ENCODE results near the gene RILPL1.
"Not testable (repeated sequence)": the region's sequence is repeated elsewhere in the genome, so short reads cannot be mapped to it uniquely, and the experiment has no call there.

RILPL1 gene

DNA sequence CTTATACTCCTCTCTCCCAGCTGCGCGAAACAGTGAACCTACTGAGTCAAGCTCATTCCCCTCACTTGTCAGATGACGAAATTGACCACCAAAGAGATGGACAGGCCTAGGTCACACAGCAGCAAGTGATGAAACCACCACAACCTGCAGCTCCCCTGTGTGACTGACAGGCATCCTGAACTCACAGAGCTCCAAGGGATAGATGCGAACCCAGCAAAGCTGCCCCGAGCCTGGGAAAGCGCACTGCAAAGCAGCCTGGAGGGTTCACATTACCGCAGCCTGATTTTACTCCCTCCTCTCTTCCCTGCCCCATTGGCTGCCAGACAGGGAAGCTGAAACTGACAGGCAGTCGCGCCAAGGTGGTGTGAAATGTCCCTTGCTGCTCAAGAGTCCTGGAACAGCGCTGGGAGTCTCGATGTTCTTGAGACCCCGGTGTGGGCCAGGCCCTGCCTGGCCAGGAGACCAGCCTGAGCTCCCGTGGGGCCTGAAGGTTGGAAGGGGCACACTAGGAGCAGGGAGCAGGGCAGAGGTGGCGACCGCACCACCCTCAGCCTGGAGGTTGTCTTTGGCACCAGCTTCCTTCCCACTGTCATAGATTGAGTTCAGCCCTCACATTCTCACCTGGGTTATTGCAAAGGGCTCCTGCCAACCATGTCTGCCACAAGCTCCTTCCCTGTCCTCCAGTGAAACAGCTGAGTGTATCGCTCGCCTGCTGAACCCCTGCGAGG is 39.2 kb downstream of the RILPL1 start:
- no peak for DNase-seq (ENCODE audit: low read depth)

DNA sequence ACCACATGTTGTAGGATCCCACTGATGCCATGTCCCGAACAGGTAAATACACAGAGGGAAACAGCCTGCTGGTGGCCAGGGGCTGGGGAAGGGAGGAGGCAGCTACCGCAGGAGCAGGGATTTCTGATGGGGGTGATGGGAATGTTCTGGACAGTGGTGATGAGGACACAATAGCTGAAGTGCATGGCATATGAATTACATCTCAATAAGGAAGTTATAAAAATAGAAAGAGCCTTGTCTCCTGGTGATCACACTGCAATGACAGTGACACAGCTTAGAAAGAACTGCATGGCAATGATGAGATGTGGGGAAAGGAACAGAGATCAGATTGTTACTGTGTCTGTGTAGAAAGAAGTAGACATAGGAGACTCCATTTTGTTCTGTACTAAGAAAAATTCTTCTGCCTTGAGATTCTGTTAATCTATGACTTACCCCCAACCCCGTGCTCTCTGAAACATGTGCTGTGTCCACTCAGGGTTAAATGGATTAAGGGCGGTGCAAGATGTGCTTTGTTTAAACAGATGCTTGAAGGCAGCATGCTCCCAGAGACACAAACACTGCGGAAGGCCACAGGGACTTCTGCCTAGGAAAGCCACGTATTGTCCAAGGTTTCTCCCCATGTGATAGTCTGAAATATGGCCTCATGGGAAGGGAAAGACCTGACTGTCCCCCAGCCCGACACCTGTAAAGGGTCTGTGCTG is 41.0 kb downstream of the RILPL1 start:
- DNase-seq (ENCODE audit: low read depth): not testable (repeated sequence)

DNA sequence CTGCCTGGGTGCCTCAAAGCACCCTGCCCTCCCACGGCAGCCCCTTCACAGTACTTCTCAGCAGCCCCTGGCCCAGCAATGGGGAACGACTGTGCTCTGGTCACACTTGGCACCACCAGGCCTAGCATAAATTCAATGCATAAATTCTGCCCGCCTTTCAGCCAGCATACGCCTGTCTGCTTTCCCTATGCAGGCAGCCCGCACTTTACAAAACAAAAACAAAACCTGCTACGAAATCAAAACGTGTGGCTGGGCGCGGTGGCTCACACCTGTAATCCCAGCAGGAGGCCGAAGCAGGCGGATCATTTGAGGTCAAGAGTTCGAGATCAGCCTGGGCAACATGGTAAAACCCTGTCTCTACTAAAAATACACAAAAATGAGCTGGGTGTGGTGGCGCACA is 42.0 kb downstream of the RILPL1 start:
- DNase-seq (ENCODE audit: low read depth): no peak

DNA sequence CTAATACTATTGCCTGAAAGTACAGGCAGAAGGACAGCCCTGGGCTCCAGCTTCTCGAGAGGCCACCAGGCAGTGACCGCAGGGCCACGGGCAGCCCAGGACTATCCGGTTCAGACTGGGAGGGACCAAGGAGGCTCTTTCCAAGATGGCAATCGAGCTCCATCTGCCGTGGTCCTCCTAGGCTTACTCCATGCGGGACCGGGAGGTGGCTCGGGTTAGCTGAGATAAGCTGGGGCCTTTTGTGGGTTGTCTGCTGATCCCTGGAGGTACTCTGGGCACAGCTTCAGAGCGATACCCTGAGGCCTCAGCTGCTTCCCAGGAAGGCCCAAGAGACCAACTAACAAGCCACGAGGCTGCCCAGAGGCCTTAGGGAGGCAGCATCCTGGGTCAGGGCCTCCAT is 42.5 kb downstream of the RILPL1 start:
- DNase-seq (ENCODE audit: low read depth): no peak

DNA sequence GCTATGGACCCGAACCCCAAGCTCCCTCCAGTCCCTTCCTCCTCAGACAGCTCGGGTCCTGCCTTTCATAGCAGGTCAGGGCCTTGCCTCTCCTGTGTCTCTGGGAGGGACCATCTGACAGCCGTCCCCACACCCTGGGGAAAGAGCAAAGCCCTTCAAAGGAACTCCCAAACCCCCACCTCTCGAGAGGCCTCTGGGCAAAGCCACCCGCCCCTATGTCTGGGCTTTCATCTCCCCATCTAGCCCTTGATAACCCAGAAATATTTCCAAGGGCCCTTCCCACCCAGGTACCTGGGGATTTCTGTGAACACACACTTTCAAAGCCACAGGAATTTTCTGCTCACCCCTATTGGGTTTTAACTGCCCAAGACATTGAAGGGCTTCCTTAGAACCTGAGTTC is 43.4 kb downstream of the RILPL1 start:
- DNase-seq (ENCODE audit: low read depth): no peak

DNA sequence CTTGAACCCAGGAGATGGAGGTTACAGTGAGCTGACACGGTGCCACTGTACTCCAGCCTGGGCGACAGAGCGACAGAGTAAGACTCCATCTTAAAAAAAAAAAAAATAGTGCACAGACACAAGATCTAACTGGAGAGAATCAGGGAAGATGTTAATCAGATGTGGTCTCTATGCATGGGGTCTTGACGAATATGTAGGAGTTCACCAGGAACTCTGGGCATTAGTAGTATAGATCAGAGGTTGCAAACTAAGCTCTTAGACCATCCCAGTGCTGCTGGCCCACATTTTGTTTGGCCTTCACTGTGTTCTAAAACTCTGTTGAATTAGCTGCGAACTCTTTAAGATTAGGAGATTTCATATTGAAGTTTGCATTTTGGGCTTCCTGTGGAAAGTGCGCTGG is 43.9 kb downstream of the RILPL1 start:
- no peak for DNase-seq (ENCODE audit: low read depth)

DNA sequence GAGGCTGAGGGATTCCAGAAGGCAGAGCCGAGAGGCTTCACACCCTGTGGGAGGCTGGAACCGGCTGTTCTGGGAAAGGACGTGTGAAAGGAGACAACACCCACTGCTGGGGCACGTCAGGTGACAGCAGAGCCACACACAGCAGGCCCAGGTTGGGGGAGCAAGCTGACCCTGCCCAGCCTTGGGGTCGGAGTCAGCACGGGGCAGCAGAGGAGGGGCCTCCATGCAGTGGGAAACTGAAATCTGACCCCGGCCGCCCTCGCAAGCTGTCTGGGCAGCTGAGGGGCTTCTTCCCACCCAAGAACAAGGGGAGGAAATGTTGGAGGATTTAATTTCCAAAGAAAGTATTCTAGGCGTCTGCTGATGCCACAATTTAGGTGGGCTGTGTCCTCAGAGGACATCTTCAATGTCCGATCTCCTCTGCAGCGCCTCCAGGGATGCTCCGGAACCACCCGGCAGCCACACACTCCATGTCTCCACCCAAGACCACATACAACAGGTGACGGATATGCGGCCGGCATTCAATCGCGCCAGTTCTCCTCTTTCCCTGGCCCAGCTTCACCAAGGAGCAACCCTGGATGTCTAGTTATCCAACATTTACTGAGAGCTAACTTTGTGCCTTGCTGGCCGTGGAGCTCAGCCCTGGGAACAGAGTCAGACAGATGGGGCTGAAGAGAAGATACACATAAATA is 44.8 kb downstream of the RILPL1 start:
- no peak for DNase-seq (ENCODE audit: low read depth)

DNA sequence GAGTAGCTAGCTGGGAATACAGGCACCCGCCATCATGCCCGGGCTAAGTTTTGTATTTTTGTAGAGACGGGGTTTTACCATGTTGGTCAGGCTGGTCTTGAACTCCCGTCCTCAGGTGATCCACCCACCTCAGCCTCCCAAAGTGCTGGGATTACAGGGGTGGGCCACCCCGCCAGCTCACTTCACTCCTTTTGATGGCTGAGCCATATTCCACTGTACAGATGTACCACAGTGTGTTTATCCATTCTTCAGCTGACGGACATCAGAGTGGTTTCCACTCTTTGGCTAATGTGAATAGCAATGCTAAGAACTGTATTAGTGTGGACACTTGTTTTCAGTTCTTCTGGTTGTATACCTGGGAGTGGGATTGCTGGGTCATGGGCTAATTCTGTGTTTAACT is 46.1 kb downstream of the RILPL1 start:
- no peak for DNase-seq (ENCODE audit: low read depth)

DNA sequence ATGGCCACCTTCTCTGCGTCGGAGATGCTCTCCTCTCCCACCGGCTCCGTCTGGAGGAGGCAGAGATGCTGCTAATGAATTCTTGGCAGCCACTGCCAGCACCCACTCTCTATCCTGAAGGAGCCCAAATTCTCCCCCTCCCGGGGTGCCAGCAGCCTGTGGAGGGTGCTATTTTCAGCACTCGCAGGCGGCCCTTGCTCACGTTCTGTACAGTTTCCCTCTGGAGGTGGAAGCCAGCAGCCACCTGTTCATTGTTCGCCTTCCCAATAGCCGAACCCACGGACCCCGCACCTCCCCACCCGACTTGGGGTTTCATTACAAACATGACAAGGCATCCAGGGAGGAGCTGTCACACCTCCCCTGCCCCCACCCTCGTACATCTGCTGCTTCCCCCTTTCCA is 47.8 kb downstream of the RILPL1 start:
- DNase-seq (ENCODE audit: low read depth): no peak

DNA sequence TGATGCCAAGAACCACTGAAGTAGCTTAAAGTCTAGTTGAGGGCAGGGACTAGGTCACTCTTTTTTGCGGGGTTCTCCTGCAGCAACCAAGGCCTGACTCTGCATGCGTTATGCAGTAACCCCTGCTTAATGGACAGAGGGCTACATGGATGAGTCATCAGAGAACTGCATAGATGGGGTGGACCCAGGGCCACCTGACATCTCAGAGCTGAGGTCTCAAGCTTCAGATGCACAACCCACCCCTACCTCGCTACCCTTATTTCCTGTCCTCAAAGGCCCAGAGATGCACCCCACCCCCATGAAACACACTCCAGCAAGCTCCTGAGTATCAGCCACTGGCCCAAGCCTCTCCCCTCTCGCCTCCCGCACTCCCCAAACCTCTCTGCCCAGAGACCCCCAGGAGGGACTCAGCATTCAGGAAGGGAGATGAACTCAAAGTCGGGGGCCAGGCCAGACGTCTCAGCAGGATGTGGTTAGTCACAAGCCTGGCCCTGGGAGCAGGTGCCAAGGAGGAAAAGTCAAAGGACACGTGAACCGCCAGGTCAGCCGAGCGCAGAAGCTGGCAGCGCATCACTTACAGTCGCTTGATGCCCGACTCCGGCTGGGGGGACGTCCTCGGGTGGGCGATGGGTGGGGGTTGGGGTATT is 49.8 kb downstream of the RILPL1 start:
- no peak for DNase-seq (ENCODE audit: low read depth)

DNA sequence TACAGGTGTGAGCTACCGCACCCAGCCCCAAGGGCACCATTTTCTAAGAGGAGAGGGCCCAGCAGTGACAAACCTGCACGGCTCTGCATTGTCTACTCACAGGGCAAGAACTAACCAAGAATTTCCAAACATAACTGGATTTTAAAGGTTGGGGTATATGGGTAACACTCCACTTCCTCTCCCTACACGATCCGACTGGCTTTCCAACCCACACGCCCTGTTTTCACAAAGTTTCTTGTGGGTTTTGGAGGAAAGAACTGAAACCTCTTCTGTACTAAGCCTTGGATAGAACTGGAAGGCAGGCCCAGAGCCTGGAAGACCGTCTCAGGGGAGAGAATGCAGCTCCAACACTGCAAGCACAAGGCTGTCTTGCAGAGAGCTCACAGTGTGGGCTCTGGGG is 50.6 kb downstream of the RILPL1 start:
- DNase-seq (ENCODE audit: low read depth): no peak

DNA sequence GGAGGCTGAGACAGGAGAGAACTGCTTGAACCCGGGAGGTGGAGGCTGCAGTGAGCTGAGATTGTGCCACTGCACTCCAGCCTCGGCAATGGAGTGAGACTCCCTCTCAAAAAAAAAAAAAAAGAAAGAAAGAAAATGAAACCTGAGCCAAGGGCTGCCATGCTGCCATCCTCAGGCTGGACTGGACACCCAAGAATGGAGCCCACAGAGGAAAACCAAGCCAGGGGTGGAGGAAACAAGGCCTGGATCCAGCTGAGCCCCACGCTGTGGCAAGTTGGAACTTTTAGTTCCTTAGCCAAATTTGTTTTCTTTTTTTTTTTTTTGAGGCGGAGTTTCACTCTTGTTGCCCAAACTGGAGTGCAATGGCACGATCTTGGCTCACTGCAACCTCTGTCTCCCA is 52.3 kb downstream of the RILPL1 start:
- DNase-seq (ENCODE audit: low read depth): not testable (repeated sequence)

DNA sequence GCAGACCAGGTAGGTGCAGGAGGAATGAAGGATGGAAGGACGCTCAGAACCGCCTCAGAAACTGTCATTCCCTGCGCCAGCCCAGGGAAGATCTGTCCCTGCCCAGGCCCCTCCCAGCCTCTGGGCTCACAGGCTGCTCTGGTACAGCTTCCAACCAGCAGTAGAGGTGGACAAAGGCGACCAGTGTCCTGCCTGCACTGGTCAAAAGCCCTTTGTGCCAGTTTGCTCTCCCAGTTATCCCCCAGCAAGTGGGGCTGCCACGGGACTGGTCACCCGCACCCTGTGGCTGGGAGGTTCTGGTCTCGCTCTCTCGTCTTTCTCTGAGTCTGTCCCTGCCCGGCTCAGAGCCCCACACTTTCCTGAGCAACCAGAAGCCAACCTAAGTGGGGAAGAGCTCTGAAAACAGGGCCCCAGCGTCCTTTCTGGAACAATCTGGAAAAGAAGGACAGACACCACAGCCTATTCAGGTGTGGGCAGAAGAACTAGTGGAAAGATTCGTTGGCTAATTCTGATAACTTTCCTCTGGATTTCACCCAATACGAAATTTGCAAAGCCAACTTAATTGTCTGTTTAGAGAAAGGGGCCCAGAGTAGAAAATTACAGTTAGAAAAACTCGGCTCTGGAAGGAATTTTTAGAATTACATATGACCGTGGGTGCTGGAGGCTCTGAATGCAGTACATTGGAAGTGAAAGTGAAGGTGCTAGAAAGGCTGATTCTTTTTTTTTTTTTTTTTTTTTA is 53.9 kb downstream of the RILPL1 start:
- no peak for DNase-seq (ENCODE audit: low read depth)

DNA sequence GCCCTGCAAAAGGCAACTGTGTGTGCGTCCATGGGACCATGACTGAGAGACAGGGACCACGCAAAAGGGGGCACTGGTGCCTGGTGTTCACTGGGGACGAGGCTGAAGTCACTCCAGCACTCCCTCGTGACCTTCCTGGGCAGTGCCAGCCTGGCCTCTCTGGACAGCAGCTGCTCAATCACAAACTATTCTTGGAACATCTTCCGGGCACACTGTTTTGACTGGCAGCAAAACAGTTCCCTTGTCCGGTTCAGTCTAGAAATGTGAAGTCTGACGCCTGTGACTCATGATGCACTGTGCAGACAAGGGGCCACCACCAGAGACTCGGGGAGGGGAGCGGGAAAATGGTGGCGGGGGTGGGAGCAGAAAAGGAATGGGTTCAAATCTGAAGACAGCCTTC is 54.8 kb downstream of the RILPL1 start:
- peak; percentile 9 for DNase-seq (ENCODE audit: low read depth)

DNA sequence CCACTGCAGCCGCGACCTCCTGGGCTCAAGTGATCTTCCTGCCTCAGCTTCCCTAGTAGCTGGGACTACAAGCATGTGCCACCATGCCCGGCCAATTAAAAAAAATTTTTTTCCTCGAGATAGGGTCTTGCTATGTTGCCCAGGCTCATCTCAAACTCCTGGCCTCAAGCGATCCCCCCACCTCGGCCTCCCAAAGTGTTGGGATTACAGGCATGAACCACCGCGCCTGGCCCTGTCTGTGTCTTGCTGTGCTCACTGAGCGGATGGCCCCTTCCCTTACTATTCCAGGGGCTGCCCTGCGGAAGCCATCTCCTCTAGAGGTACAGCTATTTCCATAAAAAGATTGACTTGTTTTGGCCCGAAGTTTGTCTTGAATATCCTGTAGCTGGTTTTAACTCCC is 55.5 kb downstream of the RILPL1 start:
- no peak for DNase-seq (ENCODE audit: low read depth)

DNA sequence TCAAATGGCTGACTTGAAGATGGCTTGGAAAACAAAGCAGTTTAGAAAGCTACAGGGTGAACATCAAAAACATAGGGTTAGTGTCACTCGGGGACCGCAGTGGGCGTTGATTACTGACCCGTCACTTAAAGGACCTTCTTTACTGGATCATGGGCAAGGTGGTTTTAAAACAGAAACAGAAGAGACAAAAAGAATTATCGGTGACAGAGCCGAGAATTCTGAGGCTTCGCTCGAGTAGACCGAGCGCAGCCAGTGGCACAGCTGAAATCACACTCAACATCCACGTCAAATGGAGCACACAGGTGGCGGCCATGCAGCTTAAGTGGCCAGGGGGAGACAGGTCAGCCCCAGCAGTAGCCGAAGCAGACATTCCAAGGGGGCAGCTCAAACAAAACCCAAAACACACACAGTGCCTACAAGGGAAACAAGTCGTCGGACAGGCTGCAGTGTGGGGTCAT is 58.2 kb downstream of the RILPL1 start:
- DNase-seq (ENCODE audit: low read depth): no peak

DNA sequence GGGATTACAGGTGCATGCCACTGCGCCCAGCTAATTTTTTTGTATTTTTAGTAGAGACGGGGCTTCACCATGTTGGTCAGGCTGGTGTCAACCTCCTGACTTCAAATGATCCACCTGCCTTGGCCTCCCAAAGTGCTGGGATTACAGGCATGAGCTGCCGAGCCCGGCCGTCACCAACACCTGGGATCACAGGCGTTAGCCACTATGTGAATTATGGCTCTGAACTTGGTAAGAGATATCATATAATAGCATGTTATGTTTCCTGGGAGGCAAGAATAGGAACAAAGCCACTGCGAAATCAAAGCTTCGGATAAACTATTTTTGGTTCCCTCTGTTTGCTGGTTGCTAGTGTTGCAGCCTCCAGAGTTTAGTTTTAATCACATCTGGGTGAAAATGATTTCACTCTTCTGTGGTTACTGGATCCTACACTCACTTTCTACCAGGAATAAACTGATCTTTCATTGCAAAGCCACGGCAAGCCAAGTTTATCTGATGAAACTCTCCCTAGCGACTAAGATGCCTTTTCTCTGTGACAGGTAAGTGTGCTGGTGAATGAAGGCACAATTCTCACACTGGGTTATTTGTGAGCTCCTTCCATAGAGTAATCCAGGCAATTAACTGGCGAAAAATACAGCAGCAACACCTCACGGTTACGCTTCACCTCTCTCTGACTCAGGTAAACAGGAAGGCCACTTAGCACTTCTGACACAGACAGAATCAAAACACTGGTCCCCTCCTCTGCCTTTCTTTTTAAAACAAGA is 58.9 kb downstream of the RILPL1 start:
- DNase-seq (ENCODE audit: low read depth): no peak

DNA sequence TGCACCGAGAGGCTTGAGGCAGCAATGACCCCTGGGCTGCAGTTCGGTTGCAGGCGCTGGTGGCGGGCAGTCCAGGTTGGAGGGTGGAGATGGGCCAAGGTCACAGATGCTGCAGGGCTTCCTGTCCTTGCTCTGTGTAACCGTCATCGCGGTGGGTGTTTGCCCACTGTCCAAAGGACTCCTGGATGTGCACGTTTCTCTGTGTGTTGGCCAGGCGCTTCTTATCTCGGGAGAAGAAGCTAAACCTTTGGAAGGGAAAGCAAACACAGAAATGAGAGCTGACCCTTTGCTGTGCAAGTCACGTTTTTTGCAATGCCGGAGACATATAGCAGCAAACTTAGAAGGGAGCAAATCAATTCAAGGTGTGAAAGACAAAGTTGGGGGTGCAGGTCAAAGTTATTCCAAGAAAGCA is 61.1 kb downstream of the RILPL1 start:
- DNase-seq (ENCODE audit: low read depth): no peak

DNA sequence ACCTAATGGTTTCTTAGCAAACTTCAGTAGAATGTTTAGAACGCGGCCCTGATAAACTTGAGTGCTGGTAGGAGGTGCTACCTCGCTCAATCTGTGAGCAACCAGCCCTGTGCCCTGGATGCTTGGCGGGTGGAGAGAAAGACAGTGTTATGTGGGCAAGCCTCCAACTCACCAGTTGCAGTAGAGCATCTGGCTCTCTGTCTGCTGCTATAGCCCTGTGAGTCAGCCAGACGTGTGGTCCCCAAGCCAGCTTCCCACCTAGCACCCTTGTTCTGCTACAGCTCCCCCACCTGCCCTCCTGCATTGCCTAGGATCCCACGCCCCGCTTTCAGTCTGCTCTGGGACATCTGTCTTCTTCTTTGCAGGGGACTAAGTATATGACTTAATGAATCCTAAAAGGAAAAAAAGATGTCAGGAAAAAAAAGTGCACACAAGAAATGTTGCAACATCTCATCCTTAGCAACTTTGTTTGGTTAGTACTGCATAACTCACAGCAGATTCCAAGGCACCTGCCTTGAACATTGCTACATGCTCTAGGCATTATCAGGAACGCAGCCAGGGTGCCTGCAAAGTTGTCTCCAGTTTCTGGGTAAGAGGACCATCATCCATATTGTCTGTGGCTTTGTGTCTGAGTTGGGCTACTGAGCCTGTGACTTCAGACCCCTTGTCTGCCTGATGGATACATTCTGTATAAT is 62.0 kb downstream of the RILPL1 start:
- DNase-seq (ENCODE audit: low read depth): no peak

DNA sequence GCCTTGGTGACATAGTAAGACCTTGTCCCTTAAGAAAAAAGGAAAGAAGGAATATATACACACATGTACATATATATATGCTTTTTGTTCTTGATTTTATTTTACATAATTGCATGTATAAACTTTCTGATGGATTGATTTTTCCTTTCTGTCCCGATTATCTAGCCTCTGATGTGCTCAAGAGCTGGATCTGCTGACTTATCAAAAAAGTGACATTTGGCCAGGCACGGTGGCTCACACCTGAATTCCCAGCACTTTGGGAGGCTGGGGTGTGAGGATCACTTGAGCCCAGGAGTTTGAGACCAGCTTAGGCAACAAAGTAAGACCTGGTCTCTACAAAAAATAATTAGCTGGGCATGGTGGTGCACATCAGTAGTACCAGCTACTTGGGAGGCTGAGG is 63.5 kb downstream of the RILPL1 start:
- DNase-seq (ENCODE audit: low read depth): no peak

DNA sequence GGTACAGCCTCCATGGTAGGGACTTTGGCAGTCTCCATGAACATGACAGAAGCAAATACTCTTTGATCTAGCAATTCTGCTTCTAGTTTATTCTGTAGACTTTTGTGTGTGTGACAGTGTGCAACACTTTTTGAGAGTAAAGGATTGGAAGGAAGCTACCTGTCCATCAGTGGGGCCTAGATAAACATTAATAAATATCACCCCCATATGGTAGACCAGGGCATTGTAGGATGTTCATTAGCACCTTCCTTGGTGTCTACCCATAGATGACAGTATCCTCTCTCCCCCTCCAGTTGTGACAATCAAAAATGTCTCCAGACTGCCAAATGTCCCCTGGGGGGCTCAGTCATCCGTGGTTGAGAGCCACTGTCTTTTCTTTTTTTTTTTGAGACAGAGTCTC is 64.7 kb downstream of the RILPL1 start:
- no peak for DNase-seq (ENCODE audit: low read depth)
